Measurements from ENCODE around the gene EXOC4.
A peak's percentile ranks its signal among the peaks of the same experiment; 100 is the strongest.
"Not testable (repeated sequence)": the region's sequence is repeated elsewhere in the genome, so short reads cannot be mapped to it uniquely, and the experiment has no call there.

EXOC4 gene

DNA sequence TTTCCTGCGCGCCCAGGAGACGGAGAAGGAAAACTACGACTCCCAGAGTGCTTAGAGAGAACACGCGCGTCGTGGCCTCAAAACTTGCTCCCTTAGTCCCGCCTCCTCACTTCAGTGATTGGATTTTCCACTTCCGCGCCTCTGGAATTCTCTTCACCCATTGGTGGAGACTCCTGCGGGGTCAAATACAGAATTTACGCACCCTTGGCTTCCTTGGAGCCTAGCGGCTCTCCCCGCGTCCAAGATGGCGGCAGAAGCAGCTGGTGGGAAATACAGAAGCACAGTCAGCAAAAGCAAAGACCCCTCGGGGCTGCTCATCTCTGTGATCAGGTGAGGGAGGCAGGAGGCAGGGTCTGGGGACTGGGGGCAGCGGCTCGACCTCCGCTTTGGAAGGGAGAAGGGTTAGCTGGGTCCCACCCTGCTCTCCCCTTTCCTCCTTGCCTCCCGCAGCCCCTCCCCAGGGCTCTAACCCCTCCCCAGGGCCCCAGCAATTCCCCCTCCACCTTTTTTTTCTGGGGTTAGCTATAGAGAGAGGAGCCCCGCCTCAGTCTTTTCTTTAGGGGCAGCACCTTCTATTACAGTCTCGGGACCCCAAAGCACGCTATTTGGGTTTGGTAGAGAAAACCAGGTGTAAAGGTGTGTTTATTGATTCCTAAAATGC lies at the start of gene EXOC4:
EXOC4 (plus strand) TSS at position 221 of the 661 bp plus-strand sequence.
- peak; percentile 77 for DNase-seq

DNA sequence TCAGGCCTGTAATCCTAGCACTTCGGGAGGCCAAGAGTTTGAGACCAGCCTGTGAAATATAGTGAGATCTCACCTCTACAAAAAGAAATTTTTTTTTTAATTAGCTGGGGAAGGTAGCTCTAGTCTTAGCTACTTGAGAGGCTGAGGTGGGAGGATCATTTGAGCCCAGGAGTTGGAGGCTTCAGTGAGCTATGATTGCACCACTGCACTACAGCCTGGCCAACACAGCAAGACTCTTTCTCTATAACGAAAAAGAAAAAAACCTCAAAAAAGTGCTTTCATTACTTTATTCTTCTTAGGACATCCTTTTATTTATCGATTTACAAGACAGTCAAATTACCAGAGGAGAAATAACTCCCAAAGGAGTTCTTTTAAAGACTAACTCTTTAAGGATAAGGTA lies 49.4 kb upstream of the EXOC4 start:
- DNase-seq, result no peak

- no peak for DNase-seq
Measured at GRCh38 chr7:133207687-133208086, 45.2 kb upstream of the EXOC4 start.

- DNase-seq, result not testable (repeated sequence)
Measured at GRCh38 chr7:133210817-133211216, 42.1 kb upstream of the EXOC4 start.

GRCh38 chr7:133213772-133214171 lies 39.1 kb upstream of the EXOC4 start:
- DNase-seq, result not testable (repeated sequence)

DNA sequence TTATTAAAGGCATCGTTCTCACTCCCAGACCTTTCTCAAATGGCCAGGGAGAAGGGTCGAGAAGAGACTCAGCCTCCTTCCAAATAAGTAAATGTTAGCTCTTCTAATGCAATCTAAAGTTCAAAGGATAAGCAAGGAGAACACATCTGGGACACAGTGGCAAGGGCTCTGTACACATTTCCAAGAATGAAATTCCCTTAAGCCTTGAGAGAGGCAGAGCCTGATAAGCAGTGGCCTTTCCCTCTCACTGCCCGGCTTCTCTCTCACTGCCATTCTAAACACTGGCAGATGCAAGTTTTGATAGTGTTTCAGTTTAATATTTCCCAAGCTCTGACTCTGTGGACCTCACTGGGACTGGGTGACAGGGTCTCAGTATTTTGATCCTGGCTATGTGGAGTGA lies 35.1 kb upstream of the EXOC4 start:
- no peak for DNase-seq

- peak; percentile 18 for DNase-seq
Measured at GRCh38 chr7:133230591-133231194, 22.2 kb upstream of the EXOC4 start.

GRCh38 chr7:133233142-133233541 lies 19.7 kb upstream of the EXOC4 start:
- DNase-seq, result no peak

- DNase-seq, result no peak
Measured at GRCh38 chr7:133234961-133235875, 17.7 kb upstream of the EXOC4 start.

DNA sequence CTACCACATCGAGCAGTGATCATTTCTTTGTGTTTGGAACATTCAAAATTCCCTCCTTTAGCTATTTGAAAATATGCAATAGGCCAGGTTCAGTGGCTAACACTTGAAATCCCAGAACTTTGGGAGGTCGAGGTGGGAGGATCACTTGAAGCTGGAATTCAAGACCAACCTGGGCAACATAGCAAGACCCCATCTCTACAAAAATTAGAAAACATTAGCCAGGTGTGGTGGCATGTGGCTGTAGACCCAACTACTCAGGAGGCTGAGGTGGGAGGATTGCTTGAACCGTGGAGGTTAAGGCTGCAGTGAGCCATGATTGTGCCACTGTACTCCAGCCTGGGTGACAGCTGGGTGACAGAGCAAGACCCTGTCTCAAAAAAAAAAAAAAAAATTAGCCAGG lies 15.3 kb upstream of the EXOC4 start:
- DNase-seq, result no peak

DNA sequence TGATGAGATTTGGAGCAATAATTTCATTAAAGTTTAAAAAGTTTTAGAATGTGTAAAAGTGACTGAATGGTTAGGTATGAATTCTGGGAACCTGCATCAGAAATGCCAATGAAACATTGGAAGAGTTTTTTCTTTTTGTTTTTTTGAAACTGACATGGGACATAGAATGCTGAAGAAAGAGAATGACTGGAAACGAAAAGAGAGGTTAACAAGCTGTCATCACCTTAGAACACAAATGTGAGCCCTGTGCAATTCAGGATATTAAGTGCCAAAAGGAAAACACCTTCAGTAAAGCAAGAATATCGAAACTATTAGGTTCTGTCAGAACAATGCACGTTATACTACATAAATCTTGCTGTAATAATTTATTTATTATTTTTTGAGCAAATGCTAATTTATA lies 12.6 kb upstream of the EXOC4 start:
- no peak for DNase-seq

DNA sequence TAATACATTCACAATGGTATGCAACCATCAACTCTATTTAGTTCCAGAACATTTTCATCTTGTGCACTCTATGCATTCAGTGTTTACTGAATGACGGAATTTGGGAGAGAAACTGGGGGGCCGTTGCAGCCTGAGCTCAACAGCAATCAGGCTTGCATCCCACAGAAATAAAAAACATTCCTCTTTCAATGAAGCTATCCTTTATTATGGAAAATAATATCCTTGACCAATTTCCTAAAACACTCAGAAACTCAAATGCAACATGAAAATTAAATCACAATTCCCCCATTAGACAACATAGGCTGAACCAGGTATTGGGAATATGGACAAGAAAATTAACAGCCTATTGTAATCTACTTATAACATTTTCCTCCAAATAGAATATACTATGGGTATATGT lies 6.3 kb upstream of the EXOC4 start:
- DNase-seq, result no peak

DNA sequence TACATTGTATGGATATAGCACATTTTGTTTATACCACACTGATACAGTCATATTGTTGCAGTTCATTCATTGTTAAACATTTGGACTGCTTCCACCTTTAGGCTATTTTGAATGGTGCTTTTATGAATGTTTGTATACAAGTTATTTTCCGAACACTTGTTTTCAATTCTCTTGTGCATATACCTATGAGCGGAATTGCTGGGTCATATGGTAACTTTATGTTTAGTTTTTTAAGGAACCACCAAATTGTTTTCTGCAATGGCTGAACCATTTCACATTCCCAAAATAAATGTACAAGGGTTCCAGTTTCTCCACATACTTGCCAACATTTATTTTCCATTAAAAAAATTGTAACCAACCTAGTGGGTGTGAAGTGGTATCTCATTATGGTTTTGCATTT lies 4.0 kb upstream of the EXOC4 start:
- DNase-seq, result no peak

DNA sequence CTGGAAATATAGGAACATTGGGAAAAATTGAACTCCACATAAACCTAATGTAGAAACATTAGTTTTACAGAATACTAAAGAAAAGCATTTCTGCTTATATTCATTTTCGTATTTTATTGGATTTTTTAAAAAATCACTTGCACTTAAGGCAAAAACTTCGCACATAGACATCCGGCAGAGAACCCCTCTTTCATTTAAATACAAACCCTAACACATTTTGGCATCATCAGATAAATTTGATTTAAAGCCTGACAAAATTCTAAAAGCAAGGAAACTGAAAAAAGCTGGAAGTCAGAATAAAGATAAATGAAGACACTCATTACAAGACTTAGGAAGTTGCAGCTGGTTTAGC lies 396 bp upstream of the EXOC4 start:
- no peak for DNase-seq

DNA sequence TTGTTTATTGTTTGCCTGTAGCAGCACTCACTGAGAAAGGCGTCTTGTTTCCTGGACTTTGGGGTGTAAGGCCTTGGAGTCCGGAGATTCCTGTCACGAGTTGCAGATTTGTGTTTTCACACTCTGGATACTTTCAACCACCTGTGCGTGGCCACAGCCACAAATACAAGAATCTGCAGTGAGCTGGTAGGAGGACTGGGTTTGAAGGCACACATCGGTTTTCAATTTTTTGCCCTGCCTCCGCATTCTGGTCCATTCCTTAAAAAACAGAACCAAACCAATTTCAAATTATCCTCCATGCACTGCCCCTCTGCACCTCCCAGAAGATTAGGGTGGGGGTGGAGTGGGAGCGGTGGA lies 619 bp downstream of the EXOC4 start:
- DNase-seq, result no peak

DNA sequence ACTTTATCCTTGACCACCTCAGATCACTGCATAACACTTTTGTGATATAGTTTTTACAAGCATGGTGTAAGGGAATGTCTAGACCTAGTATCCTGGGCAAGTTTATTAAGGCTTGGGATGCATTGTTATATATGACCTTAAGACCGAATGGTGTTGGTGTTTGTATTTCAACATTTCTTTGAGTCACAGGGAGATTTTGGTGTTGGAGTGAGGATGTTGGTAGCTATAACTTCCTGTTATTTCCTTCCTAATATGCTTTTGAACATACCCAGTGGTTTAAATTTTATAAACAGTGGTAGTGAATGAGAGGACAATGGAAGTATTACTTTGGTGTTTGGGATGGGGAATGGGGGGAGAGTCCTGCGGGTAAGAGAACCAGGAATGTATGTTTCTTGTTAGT lies 2.6 kb downstream of the EXOC4 start:
- DNase-seq, result no peak

GRCh38 chr7:133258174-133258573 lies 5.3 kb downstream of the EXOC4 start:
- no peak for DNase-seq

- DNase-seq, result no peak
Measured at GRCh38 chr7:133265821-133266220, 12.9 kb downstream of the EXOC4 start.

DNA sequence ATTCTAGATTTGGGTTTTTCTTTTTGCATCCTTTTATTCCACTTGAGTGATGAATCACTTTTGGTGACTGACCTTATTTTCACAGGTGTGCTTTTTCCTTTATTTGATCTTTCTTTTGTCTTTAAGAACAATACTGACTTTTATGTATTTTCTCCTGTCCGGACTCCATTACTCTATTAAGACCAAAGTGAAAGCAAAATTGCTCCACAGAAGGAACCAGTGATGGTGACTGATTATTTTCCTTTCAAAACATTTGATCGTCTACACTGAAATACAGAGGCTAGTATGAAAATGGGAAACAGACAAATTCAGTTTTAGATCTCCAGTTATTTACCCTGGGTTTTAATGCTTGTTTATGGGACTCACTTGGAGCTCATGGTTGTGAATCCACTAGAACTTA lies 15.5 kb downstream of the EXOC4 start:
- DNase-seq, result no peak

DNA sequence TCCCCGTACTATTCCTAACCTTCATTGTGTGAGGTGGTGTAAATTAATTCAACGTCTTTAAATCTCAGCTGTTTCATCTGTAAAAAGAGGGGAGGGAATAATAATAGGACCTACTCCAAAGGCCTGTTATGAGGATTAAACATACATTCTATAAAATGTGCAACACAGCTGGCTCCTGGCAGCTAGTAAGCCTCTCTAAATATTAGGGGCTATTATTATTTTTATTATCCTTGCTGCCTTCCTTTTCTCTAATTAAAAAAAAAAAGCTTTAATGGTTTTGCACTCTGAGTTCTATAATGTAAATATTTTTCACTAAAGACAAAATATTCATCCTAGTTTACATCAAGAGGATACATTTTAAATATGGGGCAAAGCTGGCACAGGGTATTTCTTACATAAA lies 19.5 kb downstream of the EXOC4 start:
- no peak for DNase-seq

DNA sequence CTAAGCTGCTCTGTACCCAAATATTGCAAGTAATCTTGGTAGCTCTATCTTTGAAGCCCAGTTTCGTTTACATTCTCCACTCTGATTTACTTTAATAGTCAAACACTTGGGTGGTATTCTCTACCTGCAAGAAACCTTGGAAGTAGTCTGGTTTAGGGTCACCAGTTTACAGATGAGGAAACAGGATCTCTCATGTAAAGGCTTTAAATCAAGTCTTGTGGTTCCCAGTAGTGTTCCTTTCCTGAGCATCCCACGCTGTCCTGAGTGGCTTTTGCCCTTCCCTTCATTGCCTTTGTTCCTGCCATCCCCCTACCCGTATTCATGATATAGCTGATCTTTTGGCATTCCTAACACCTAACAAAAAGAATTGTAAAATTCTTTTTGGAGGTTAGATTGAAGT lies 20.3 kb downstream of the EXOC4 start:
- DNase-seq, result no peak

DNA sequence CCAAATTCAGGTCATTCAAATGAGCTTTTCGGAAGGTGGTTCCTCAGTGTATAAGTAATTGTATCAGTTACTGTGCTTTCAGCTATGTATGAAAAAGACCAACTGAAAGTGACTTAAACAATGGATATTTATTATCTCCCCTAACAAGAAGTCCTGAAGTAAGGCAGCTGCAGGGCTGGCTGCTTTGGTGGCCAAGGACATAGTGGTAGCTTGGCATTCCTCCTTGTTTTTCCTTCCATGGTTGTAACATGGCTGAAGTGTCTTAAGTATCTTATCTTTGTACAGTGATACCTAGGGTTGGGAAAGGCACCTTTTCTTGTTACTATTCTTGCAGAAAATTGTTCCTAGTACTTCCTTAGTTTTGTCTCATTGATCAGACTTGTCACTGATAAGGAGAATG lies 21.4 kb downstream of the EXOC4 start:
- no peak for DNase-seq

DNA sequence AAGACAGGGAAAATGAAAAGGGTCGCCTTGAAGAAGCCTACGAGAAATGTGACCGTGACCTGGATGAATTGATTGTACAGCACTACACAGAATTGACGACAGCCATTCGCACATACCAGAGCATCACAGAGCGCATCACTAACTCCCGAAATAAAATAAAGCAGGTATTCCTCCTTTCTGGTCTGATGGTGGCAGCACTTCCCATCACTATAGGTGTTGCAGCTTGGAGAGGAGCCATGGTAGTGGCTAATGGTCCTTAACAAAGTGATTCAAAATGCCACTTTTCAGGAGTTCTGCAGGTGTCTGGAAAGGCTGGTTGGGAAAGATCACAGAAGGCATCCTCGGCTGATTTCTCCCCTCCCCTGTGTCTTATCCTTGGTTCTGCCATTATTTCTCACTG lies 22.1 kb downstream of the EXOC4 start:
- no peak for DNase-seq

DNA sequence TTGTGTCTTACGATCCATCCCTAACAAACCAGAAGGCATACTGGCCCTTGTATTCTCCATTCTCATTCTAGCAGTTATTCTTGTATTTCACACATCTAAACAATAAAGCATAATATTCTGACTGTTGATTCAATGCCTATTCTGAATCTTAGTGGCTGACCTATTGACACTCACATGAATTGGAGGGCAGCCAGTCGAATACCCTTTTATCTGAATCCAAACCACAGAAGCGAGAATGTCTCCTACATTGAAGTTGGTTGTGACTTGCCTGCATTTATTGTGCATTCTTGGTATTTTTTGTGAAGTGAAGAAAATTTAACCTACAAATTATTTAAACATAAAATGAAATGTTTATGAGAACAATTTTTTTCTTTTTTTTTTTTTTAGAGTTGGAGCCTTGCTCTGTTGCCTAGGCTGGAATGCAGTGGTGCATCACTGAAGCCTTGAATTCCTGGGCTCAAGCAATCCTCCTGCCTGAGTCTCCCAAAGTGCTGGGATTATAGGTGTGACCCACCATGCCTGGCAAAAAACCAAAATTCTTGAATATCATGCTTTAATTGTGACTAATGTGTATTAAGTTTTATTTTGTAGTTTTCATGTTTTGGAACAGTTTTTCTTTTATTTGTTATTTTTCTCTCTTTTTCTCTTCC lies 22.7 kb downstream of the EXOC4 start:
- DNase-seq, result no peak
